ENCODE measurements around the gene CCDC24. TPM values are rescaled to one million over a fixed set of nuclear protein-coding genes. Genes with fewer than 3 reads are reported as not detected.

CCDC24 gene
- total RNA-seq, 5 donors from 2014 or later (not counting 1 experiment from before 2014, with no cell fraction given): 0.50 to 4.3 (median 1.7) TPM

- CTCF ChIA-PET: no interaction called here
- no peak overlapping the region for H3K4me3 Mint-ChIP-seq
- Histone ChIP-seq H3K36me3 (ENCODE audit: control insufficient read depth in 2 of 2, extremely low read depth in 1 of 2, insufficient read depth in 1 of 2, low read length in 1 of 2) (peaks cover 3 to 18% of the 10 kb centered on the region in 2 donors), H3K27me3 (replicated peaks in 1 of 2; ENCODE audit: control insufficient read depth in 2 of 2, extremely low read depth in 1 of 2, insufficient read depth in 2 of 2, low read length in 1 of 2) (peaks cover 0 to 28% of the 10 kb centered on the region in 2 experiments), H3K27ac (ENCODE audit: low read length) (no peak overlapping the region), H3K9me3 (no peaks in the 10 kb centered on the region), H3K4me1 (ENCODE audit: control insufficient read depth in 1 of 2, extremely low read depth in 1 of 2, insufficient read depth in 2 of 2, low read length in 2 of 2) (peaks cover 0 to 23% of the 10 kb centered on the region in 2 experiments), H3K4me3 (ENCODE audit: control insufficient read depth in 1 of 2, extremely low read depth in 1 of 2, low read length in 1 of 2) (no peak overlapping the region)
- H3K9me3 Mint-ChIP-seq: no peaks in the 10 kb centered on the region
- peaks cover 16% of the 10 kb centered on the region for H3K36me3 Mint-ChIP-seq
- DNase-seq (no peak), ATAC-seq (replicated peaks in 1 of 4) (no peak)
- POLR2A ChIA-PET: no interaction called here
- H3K27ac Mint-ChIP-seq: no peak overlapping the region
- 95% methylated on average over 9 of the region's 20 CpGs for WGBS (ENCODE audit: insufficient coverage)
- peaks cover 0 to 5% of the 10 kb centered on the region in 2 donors for H3K27me3 Mint-ChIP-seq
- peaks cover 15 to 31% (median 30%) of the 10 kb centered on the region in 3 donors for H3K4me1 Mint-ChIP-seq
Measured at GRCh38 chr1:43981636-43982035, 9.8 kb upstream of the CCDC24 start.

- Histone ChIP-seq H3K9me3 (no peaks in the 10 kb centered on the region), H3K4me3 (ENCODE audit: control insufficient read depth in 1 of 2, extremely low read depth in 1 of 2, low read length in 1 of 2) (no peak overlapping the region), H3K27ac (ENCODE audit: low read length) (no peak overlapping the region), H3K4me1 (ENCODE audit: control insufficient read depth in 1 of 2, extremely low read depth in 1 of 2, insufficient read depth in 2 of 2, low read length in 2 of 2) (peaks cover 0 to 18% of the 10 kb centered on the region in 2 experiments), H3K27me3 (replicated peaks in 1 of 2; ENCODE audit: control insufficient read depth in 2 of 2, extremely low read depth in 1 of 2, insufficient read depth in 2 of 2, low read length in 1 of 2) (peaks cover 0 to 28% of the 10 kb centered on the region in 2 experiments), H3K36me3 (ENCODE audit: control insufficient read depth in 2 of 2, extremely low read depth in 1 of 2, insufficient read depth in 1 of 2, low read length in 1 of 2) (peaks cover 3 to 12% of the 10 kb centered on the region in 2 donors)
- Mint-ChIP-seq H3K4me1 (peaks cover 9 to 25% (median 24%) of the 10 kb centered on the region in 3 donors), H3K36me3 (peaks cover 10% of the 10 kb centered on the region), H3K4me3 (no peak overlapping the region), H3K27me3 (peaks cover 0 to 5% of the 10 kb centered on the region in 2 donors), H3K9me3 (no peaks in the 10 kb centered on the region), H3K27ac (no peak overlapping the region)
- no peak for DNase-seq
- POLR2A ChIA-PET: no interaction called here
- CTCF ChIA-PET: no interaction called here
- WGBS (ENCODE audit: insufficient coverage): 90% methylated on average over 8 of the region's 8 CpGs
- ATAC-seq (replicated peaks in 1 of 4): no peak
Measured at GRCh38 chr1:43982241-43982640, 9.2 kb upstream of the CCDC24 start.

- no peak for ATAC-seq (replicated peaks in 1 of 4)
- Mint-ChIP-seq H3K4me1 (peaks cover 3 to 19% (median 18%) of the 10 kb centered on the region in 3 donors), H3K27me3 (peaks cover 0 to 5% of the 10 kb centered on the region in 2 donors), H3K4me3 (no peak overlapping the region), H3K9me3 (no peaks in the 10 kb centered on the region), H3K36me3 (peaks cover 5% of the 10 kb centered on the region), H3K27ac (no peak overlapping the region)
- 97% methylated on average over 15 of the region's 15 CpGs for WGBS (ENCODE audit: insufficient coverage)
- CTCF ChIA-PET: no interaction called here
- Histone ChIP-seq H3K27me3 (replicated peaks in 1 of 2; ENCODE audit: control insufficient read depth in 2 of 2, extremely low read depth in 1 of 2, insufficient read depth in 2 of 2, low read length in 1 of 2) (peaks cover 0 to 28% of the 10 kb centered on the region in 2 experiments), H3K36me3 (ENCODE audit: control insufficient read depth in 2 of 2, extremely low read depth in 1 of 2, insufficient read depth in 1 of 2, low read length in 1 of 2) (peaks cover 3 to 7% of the 10 kb centered on the region in 2 donors), H3K4me1 (ENCODE audit: control insufficient read depth in 1 of 2, extremely low read depth in 1 of 2, insufficient read depth in 2 of 2, low read length in 2 of 2) (peaks cover 0 to 18% of the 10 kb centered on the region in 2 experiments), H3K9me3 (no peaks in the 10 kb centered on the region), H3K4me3 (ENCODE audit: control insufficient read depth in 1 of 2, extremely low read depth in 1 of 2, low read length in 1 of 2) (no peak overlapping the region), H3K27ac (ENCODE audit: low read length) (no peak overlapping the region)
- DNase-seq: no peak
- POLR2A ChIA-PET: no interaction called here
Measured at GRCh38 chr1:43982808-43983207, 8.6 kb upstream of the CCDC24 start.

GRCh38 chr1:43983253-43983899, 8.0 kb upstream of the CCDC24 start:
- no peaks in the 10 kb centered on the region for H3K36me3 Mint-ChIP-seq
- Histone ChIP-seq H3K4me3 (ENCODE audit: control insufficient read depth in 1 of 2, extremely low read depth in 1 of 2, low read length in 1 of 2) (no peak overlapping the region), H3K27ac (ENCODE audit: low read length) (no peak overlapping the region), H3K36me3 (ENCODE audit: control insufficient read depth in 2 of 2, extremely low read depth in 1 of 2, insufficient read depth in 1 of 2, low read length in 1 of 2) (peaks cover 0 to under 1% of the 10 kb centered on the region in 2 donors), H3K27me3 (replicated peaks in 1 of 2; ENCODE audit: control insufficient read depth in 2 of 2, extremely low read depth in 1 of 2, insufficient read depth in 2 of 2, low read length in 1 of 2) (peaks cover 0 to 24% of the 10 kb centered on the region in 2 experiments), H3K9me3 (no peaks in the 10 kb centered on the region), H3K4me1 (ENCODE audit: control insufficient read depth in 1 of 2, extremely low read depth in 1 of 2, insufficient read depth in 2 of 2, low read length in 2 of 2) (peaks cover 0 to 16% of the 10 kb centered on the region in 2 experiments)
- POLR2A ChIA-PET: no interaction called here
- H3K27ac Mint-ChIP-seq: no peak overlapping the region
- H3K9me3 Mint-ChIP-seq: no peaks in the 10 kb centered on the region
- H3K27me3 Mint-ChIP-seq: peaks cover 0 to 5% of the 10 kb centered on the region in 2 donors
- WGBS (ENCODE audit: insufficient coverage): 87% methylated on average over 5 of the region's 12 CpGs
- DNase-seq: no peak
- CTCF ChIA-PET: interaction anchor here in 1 of 2 donors (0.6 kb wide), 1 partner anchor 16 kb away, joined by 4 read pairs; no protein-coding TSS in a partner anchor
- no peak overlapping the region for H3K4me3 Mint-ChIP-seq
- ATAC-seq (replicated peaks in 1 of 4): no peak
- peaks cover 0 to 15% (median 12%) of the 10 kb centered on the region in 3 donors for H3K4me1 Mint-ChIP-seq

- no peaks in the 10 kb centered on the region for H3K9me3 ChIP-seq
- H3K36me3 ChIP-seq (ENCODE audit: control insufficient read depth in 2 of 2, extremely low read depth in 1 of 2, insufficient read depth in 1 of 2, low read length in 1 of 2): no peaks in the 10 kb centered on the region
- Mint-ChIP-seq H3K27ac (no peak overlapping the region), H3K4me3 (no peak overlapping the region), H3K36me3 (no peaks in the 10 kb centered on the region), H3K4me1 (peaks cover 0 to 9% (median 6%) of the 10 kb centered on the region in 3 donors), H3K27me3 (peaks cover 0 to 5% of the 10 kb centered on the region in 2 donors), H3K9me3 (no peaks in the 10 kb centered on the region)
- peaks cover 0 to 15% of the 10 kb centered on the region in 2 experiments for H3K27me3 ChIP-seq (replicated peaks in 1 of 2; ENCODE audit: control insufficient read depth in 2 of 2, extremely low read depth in 1 of 2, insufficient read depth in 2 of 2, low read length in 1 of 2)
- peaks cover 0 to 6% of the 10 kb centered on the region in 2 experiments for H3K4me1 ChIP-seq (ENCODE audit: control insufficient read depth in 1 of 2, extremely low read depth in 1 of 2, insufficient read depth in 2 of 2, low read length in 2 of 2)
- no peak for DNase-seq
- no peak overlapping the region for H3K4me3 ChIP-seq (ENCODE audit: control insufficient read depth in 1 of 2, extremely low read depth in 1 of 2, low read length in 1 of 2)
- ChIA-PET POLR2A (no interaction called here), CTCF (no interaction called here)
- ATAC-seq (replicated peaks in 1 of 4): no peak
- WGBS (ENCODE audit: insufficient coverage): 91% methylated on average over 15 of the region's 16 CpGs
- H3K27ac ChIP-seq (ENCODE audit: low read length): no peak overlapping the region
Measured at GRCh38 chr1:43984855-43985254, 6.5 kb upstream of the CCDC24 start.

GRCh38 chr1:43985984-43986595, 5.3 kb upstream of the CCDC24 start:
- CTCF ChIA-PET: no interaction called here
- H3K27me3 Mint-ChIP-seq: no peaks in the 10 kb centered on the region

More at GRCh38 chr1:43985984-43986595, 5.3 kb upstream of the CCDC24 start:
- Histone ChIP-seq H3K27me3 (replicated peaks in 1 of 2; ENCODE audit: control insufficient read depth in 2 of 2, extremely low read depth in 1 of 2, insufficient read depth in 2 of 2, low read length in 1 of 2) (peaks cover 0 to 3% of the 10 kb centered on the region in 2 experiments), H3K27ac (ENCODE audit: low read length) (no peak overlapping the region), H3K4me3 (ENCODE audit: control insufficient read depth in 1 of 2, extremely low read depth in 1 of 2, low read length in 1 of 2) (no peak overlapping the region), H3K36me3 (ENCODE audit: control insufficient read depth in 2 of 2, extremely low read depth in 1 of 2, insufficient read depth in 1 of 2, low read length in 1 of 2) (no peaks in the 10 kb centered on the region), H3K9me3 (no peaks in the 10 kb centered on the region), H3K4me1 (ENCODE audit: control insufficient read depth in 1 of 2, extremely low read depth in 1 of 2, insufficient read depth in 2 of 2, low read length in 2 of 2) (peaks cover 0 to 6% of the 10 kb centered on the region in 2 experiments)
- no peak overlapping the region for H3K27ac Mint-ChIP-seq
- peaks cover 0 to 3% (median 1%) of the 10 kb centered on the region in 3 donors for H3K4me1 Mint-ChIP-seq
- POLR2A ChIA-PET: no interaction called here
- no peak for ATAC-seq (replicated peaks in 1 of 4)
- WGBS (ENCODE audit: insufficient coverage): 100% methylated on average over 1 of the region's 4 CpGs
- DNase-seq: no peak
- no peaks in the 10 kb centered on the region for H3K9me3 Mint-ChIP-seq
- H3K4me3 Mint-ChIP-seq: no peak overlapping the region
- H3K36me3 Mint-ChIP-seq: no peaks in the 10 kb centered on the region
